ENCODE measurements around the gene ALDH2.
A peak's percentile ranks its signal among the peaks of the same experiment; 100 is the strongest.
"Not testable (repeated sequence)": the region's sequence is repeated elsewhere in the genome, so short reads cannot be mapped to it uniquely, and the experiment has no call there.

Gene ALDH2

DNA sequence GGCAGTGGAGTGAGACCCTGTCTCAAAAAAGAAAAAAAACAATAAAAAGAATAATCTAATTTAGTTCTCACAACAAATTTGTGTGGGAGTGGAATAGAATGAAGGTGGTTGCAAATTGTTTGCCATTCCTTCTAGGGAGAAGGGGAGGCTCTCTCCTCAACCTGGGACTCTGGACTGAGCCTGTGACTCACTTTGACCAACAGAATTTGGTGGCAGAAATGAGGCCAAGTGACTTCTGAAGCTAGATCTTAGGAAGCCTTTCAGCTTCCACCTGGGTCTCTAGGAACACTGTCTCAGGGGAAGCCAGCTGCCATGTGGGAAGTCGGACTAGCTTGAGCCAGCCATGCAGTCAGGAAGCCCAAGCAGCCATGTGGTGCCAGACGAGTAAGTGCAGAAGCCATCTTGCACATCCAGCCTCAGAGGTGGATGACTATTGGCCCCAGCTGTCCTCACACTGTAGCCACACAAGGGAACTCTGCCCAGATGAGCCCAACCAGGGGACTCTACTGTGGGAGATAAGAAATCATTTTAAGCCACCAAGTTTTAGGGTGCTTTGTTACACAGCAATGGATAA, 14.4 kb downstream of the ALDH2 start:
- no peak for DNase-seq (ENCODE audit: low read depth)
- H3K4me3 ChIP-seq (ENCODE audit: low read depth, low read length): no peak overlapping the region

DNA sequence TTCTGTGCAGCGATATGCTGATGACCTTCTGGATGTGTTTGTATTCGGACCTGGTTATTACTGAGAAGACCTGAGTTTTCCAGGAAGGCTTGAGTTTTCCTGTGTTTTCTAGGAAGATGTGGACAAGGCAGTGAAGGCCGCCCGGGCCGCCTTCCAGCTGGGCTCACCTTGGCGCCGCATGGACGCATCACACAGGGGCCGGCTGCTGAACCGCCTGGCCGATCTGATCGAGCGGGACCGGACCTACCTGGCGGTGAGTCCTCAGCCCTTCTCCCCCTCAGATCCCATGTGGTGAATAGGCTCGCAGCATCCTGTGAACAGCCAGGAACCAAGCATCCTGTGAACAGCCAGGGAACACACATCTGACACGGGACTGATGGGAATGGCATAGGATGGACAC, 16.3 kb downstream of the ALDH2 start:
- H3K4me3 ChIP-seq (ENCODE audit: low read depth, low read length): no peak overlapping the region
- DNase-seq (ENCODE audit: low read depth): no peak

DNA sequence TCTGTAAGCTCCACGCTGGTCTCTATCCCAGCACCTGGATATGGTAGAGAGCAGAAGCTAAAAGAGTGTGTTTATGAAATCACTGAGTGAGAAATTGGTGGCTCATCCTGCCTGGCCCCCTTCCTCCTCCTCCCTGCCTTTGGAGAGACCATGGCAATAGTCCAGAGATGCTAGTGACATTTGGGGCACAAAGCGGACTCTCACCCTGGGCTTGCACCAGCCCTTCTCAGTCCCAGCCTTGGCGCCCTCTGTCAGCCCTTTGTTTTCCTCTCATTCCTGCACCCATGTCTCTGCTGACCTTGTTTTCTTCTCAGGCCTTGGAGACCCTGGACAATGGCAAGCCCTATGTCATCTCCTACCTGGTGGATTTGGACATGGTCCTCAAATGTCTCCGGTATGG, 18.2 kb downstream of the ALDH2 start:
- no peak overlapping the region for H3K4me3 ChIP-seq (ENCODE audit: low read depth, low read length)
- DNase-seq (ENCODE audit: low read depth): no peak

DNA sequence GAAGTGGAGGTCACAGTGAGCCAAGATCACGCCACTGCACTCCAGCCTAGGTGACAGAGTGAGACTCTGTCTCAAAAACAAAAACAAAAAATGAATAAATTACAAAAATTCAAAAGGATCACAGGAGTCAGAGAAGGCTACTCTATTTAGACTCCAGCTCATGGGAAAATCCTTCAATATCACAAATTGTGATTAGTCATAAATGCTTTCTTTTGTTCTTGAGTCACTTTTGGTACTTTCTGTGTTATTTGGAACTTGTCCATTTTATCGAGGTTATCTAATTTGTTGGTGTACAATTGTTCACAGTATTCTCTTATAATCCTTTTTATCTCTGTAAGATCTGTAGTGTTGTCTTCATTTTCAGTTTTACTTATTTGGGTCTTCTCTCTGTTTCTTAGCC, 18.9 kb downstream of the ALDH2 start:
- DNase-seq (ENCODE audit: low read depth): no peak
- H3K4me3 ChIP-seq (ENCODE audit: low read depth, low read length): no peak overlapping the region

DNA sequence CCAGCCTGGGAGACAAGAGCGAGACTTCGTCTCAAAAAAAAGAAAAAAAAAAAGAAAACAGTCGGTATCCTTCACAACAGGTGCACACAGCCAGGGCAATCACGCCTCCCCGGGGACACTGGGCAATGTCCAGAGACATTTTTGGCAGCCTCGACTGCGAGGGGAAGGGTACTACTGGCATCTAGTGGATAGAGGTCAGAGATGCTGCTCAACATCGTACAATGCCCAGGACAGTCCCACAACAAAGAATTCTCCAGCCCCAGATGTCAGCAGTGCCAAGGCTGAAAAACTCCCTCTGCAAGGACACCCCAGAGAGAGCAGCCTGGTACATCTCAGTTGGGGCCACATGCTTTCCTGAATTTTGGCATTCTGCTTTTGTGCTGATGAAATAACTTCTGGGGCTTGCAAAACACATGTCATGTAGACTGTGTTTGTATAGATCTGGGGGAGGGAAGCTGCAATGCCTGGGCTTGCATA, 21.5 kb downstream of the ALDH2 start:
- DNase-seq (ENCODE audit: low read depth): peak; percentile 18
- H3K4me3 ChIP-seq (ENCODE audit: low read depth, low read length): no peak overlapping the region

DNA sequence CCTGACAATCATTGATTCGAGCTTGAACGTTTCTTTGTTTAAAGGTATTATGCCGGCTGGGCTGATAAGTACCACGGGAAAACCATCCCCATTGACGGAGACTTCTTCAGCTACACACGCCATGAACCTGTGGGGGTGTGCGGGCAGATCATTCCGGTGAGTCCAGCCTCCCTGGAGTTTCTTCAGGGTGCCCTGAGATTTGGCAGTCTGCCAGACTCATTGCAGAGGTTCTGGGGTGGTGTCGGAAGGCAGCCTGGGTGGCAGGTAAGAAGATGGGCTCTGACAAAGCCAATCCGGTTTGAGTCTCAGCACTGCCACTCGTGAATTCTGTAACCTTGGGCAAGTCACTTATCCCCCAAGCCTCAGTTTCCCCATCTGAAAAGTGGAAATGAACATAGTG, 23.0 kb downstream of the ALDH2 start:
- DNase-seq (ENCODE audit: low read depth): no peak
- no peak overlapping the region for H3K4me3 ChIP-seq (ENCODE audit: low read depth, low read length)

DNA sequence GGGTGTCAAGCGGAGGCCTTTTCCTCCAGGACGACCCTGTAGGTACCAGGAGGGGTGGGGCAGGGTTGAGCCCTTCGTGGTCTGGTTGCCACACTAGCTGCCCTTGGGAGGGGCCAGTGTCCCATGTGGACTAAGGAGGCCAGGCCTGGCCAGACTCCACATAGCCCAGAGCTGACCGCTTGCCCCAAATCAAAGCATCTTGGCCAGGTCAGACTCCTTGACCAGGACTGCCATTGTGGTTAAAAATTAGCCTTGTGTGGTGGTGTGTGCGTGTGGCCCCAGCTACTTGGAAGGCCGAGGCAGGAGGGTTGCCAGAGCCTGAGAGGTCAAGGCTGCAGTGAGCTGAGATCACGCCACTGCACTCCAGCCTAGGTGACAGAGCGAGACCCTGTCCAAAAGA, 24.8 kb downstream of the ALDH2 start:
- no peak overlapping the region for H3K4me3 ChIP-seq (ENCODE audit: low read depth, low read length)
- DNase-seq (ENCODE audit: low read depth): no peak

DNA sequence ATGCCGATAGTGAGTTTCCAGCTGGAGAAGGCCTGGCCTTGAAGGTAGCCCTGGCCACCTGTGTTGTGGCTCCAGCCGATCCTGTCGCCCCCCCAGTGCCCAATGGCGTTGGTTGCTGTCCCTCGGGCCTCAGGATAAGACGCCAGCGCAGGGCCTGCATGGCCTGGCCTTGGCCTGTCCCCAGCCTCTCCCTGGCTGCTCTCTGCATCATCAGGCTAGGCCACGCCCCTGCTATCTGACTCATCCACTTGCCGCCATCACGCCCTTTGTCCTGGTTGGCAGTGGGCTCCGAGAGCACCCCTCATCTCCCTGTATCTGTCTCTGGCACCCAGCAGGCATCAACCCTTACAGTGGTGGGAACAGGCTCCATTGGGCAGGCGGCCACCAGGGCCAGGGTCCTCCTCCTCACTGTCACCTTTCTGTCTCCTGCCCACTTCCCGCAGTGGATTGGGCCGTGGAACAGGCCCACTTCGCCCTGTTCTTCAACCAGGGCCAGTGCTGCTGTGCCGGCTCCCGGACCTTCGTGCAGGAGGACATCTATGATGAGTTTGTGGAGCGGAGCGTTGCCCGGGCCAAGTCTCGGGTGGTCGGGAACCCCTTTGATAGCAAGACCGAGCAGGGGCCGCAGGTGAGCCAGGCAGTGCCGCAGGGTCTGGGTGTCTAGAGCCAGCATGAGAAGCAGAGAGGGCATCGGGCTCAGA, 25.6 kb downstream of the ALDH2 start:
- DNase-seq (ENCODE audit: low read depth): no peak
- H3K4me3 ChIP-seq (ENCODE audit: low read depth, low read length): no peak overlapping the region

DNA sequence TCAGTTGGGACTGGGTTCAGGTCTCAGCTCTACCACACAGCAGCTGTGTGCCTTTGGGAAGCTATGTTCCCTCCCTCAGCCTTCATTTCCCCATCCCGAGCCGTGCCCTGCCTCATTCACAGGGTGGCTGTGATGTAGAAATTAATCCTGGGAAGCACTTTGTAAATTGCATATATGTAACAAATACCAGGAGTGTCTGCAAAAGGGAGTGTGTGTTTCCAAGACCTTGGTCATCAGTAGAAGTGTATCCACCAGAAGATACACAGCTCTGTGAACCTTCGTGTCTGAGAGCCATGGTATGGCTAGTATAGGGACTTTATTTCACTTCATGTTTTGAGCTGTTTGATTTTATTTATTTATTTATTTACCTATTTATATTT, 26.1 kb downstream of the ALDH2 start:
- no peak for DNase-seq (ENCODE audit: low read depth)
- H3K4me3 ChIP-seq (ENCODE audit: low read depth, low read length): no peak overlapping the region

DNA sequence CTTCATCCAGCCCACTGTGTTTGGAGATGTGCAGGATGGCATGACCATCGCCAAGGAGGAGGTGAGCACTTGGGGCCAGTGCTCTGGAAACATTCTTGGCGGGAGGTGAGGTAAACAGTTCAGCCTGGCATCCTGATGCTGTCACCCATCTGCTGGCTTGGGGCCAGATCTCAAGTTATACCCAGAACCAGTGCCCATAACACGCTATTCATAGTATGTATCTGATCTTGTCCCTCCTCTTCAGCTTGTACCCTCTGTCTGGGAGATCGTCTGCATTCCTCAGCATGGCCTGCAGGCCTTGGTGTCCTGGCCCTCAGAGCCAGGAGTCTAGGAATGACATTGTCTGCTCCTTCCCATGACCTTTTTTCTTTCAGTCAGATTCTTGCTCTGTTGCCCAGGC, 31.4 kb downstream of the ALDH2 start:
- DNase-seq (ENCODE audit: low read depth): no peak
- H3K4me3 ChIP-seq (ENCODE audit: low read depth, low read length): no peak overlapping the region

DNA sequence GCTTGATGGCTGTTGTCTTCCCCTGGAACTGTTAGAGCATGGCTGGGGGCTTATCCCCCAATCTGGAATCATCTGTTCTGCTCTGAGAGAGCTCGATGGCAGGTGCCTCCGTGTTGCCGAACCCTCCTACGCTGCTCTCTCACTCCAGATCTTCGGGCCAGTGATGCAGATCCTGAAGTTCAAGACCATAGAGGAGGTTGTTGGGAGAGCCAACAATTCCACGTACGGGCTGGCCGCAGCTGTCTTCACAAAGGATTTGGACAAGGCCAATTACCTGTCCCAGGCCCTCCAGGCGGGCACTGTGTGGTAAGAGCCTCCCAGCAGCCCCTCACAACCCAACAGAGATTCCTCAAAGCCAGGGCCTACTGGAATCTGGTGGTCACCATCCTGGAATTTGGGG, 33.0 kb downstream of the ALDH2 start:
- H3K4me3 ChIP-seq (ENCODE audit: low read depth, low read length): no peak overlapping the region
- DNase-seq (ENCODE audit: low read depth): no peak

DNA sequence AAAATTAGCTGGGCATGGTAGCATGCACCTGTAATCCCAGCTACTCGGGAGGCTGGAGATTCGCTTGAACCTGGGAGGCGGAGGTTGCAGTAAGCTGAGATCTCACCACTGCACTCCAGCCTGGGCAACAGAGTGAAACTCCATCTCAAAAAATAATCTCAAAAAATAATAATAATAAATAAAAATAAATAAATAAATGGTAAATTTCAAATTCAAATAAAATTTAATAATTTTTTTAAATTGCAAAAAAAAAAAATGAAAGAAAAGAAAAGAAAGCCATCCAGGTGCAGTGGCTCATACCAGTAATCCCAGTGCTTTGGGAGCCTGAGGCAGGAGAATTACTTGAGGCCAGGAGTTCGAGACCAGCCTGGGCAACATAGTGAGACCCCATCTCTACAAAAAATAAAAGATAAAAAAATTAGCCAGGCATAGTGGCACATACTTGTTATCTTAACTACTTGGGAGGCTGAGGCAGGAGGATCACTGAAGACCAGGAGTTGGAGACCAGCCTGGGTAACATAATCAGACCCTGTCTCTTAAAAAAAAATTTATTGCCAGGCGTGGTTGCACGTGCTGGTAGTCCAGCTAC, 36.4 kb downstream of the ALDH2 start:
- H3K4me3 ChIP-seq (ENCODE audit: low read depth, low read length): no peak overlapping the region
- DNase-seq (ENCODE audit: low read depth): no peak

DNA sequence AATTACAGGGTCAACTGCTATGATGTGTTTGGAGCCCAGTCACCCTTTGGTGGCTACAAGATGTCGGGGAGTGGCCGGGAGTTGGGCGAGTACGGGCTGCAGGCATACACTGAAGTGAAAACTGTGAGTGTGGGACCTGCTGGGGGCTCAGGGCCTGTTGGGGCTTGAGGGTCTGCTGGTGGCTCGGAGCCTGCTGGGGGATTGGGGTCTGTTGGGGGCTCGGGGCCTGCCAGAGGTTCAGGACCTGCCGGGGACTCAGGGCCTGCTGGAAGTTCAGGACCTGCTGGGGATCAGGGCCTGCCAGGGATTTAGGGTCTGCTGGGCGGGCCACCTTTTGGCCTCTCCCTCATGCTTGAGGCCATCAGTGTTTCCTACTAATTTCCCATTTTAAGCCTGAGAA, 37.1 kb downstream of the ALDH2 start:
- H3K4me3 ChIP-seq (ENCODE audit: low read depth, low read length): no peak overlapping the region
- DNase-seq (ENCODE audit: low read depth): no peak

DNA sequence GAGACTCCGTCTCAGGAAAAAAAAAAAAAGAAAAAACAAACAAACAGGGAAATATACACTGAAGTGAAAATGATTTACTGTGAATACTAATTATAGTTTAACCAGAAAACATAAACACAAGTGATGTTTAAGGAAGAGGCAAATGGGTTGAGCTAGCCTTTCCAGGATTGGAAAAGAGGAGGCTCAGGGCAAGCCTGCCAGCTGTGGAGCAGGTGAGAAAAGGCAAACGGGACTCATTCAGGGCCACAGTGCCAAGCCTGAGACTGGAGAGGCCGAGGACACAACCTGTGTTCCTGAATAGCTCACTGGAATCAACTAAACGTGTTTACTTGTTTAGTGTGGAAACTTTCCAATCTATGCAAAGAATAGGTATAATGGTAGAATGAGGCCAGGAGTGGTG, 39.6 kb downstream of the ALDH2 start:
- no peak overlapping the region for H3K4me3 ChIP-seq (ENCODE audit: low read depth, low read length)
- no peak for DNase-seq (ENCODE audit: low read depth)

DNA sequence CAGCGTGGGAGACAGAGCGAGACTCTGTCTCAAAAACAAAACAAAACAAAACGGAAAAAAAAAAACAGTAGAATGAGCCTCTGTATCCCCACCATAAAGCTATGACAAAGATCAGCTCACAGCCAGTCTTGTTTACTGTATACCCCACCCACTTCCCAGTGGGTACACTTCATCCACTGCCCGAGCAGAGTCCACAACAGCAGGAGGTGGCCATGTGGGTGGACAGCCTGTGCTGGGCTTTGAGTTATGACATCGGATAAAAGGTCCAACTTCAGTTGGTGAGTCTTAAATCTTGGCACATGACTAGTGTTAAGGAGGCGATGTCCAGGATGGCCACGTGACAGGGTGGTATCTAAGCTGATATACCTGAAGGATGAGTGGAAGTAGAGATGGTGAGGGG, 40.5 kb downstream of the ALDH2 start:
- DNase-seq (ENCODE audit: low read depth): no peak
- no peak overlapping the region for H3K4me3 ChIP-seq (ENCODE audit: low read depth, low read length)

DNA sequence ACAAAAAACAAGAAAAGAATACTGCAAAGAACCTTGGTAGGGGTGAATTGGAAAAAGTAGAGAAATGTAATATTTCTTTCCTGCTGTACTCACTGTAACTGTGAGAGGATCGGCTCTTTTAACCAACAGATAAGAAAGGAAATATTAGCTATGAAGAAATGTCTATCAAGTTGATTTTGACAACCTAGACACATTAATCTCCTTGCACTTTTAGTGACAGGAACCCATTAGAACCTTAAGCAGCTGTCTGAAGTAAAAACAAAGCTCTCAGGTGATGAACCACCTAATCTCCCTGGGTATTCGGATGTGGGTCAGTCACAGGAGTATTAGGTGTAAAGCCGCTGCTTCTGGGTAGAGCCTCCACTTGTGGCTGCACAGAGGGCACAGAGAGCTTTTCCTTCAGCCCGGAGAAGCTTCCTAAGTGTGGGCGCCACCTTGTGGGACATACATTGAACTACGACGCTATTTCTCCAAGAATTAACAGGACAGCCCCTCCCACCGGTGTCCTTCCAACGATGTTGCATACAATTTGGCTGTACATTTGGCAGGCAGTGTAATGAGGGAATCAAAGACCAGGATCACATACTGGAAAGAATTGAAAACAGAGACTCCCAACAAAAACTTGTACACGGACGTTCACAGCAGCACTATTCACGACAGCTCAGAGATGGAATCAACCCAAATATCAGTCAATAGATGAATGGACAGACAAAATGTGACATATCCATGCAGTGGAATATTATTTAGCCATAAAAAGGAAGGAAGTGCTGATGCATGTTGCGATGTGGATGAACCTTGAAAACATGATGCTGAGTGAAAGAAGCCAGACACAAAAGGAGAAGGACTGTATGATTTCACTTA, 46.4 kb downstream of the ALDH2 start:
- peak; percentile 45 for DNase-seq (ENCODE audit: low read depth)
- H3K4me3 ChIP-seq (ENCODE audit: low read depth, low read length): no peak overlapping the region

DNA sequence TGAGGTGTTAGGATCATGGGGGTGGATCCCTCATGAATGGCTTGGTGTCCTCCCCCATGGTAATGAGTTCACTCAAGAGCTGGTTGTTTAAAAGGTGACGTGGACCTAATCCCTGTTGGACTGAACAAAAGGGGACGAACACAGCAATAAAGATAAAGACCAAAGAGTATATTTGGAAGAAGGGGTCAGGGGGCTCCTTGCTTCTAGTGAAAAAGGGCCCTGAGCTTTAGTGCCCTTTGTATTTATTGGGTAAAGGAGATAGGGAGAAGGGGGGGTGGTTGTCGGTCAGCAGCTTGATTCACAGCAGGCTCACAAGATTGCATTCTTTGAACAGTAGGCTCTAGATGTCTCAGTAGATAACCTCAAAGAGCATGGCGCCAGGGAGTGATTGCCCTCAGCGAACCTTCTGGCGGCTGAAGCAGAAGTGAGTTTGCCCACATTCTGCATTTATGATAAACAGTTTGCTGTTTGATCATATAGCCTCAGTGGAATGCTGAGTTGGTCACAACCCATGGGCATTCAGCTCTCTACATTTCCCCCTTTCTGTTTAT, 49.4 kb downstream of the ALDH2 start:
- H3K4me3 ChIP-seq (ENCODE audit: low read depth, low read length): no peak overlapping the region
- no peak for DNase-seq (ENCODE audit: low read depth)

DNA sequence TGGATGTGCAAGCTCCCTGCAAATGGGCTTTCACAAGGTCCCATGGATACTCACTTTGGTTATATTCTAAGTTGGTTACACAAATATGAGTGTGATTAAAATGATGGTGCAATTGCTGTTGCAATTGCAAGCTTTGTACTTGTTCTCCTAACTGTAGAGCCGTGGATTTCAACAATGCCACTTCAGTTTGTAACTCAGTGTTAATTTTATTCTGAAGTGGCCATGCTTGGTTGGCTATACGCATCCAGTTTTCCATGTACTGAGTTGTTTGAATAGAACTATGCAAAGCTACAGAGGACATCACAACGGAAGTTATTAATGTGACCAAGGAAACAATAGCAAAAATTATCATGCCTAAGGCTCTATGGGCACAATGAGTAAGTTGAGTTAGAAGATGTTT, 50.2 kb downstream of the ALDH2 start:
- DNase-seq (ENCODE audit: low read depth); H3K4me3 ChIP-seq (ENCODE audit: low read depth, low read length): not testable (repeated sequence)

DNA sequence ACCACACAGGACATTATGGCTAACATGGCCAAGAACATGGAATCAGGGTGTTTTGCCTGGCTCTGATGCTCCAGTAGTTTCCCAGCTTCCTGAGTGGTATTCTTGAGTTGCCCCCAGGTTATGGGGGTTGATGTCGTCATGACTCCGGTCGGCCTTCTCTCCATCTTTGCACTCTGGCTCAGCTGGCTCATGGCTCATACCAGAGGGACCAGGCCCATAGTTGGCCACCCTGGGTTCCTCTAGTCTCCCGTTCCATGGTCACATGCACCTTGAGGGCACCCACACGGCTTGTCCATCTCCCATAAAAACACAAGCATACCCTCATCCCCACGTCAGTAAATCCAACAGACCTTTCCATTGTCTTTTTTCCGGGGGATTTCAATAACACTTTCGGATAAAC, 51.6 kb downstream of the ALDH2 start:
- no peak for DNase-seq (ENCODE audit: low read depth)
- no peak overlapping the region for H3K4me3 ChIP-seq (ENCODE audit: low read depth, low read length)
